K562 (cell line): ENCODE measurements around the gene CCDC78. TPM values are rescaled to one million over a fixed set of nuclear protein-coding genes. Genes with fewer than 3 reads are reported as not detected.

ENCODE experiments used
- ATF1 ChIP-seq, 2 experiments: fragments of 450-650 bp in 1 of 2; IDR thresholded peaks; 2 replicates each; pipeline ENCODE4 v1.6.1; 2016; ENCODE audit warnings: missing compliant biosample characterization in 1 of 2, missing genetic modification characterization in 1 of 2
- CBFA2T3 ChIP-seq: fragments of 450-650 bp; IDR thresholded peaks from 2 replicates; pipeline ENCODE4 v1.6.1; 2017
- CBX5 ChIP-seq: IDR thresholded peaks from 2 replicates; pipeline ENCODE4 v1.6.1; 2014; ENCODE audit warnings: low read depth, borderline replicate concordance
- E2F3 ChIP-seq: fragments of 250-450 bp; sonication (Bioruptor Pico); IDR thresholded peaks from 2 replicates; pipeline ENCODE4 v1.4.0; 2020; ENCODE audit warnings: mild to moderate bottlenecking
- HMG20B ChIP-seq: fragments of 250-450 bp; sonication (Bioruptor Pico); IDR thresholded peaks from 2 replicates; pipeline ENCODE4 v1.5.0; 2021; ENCODE audit warnings: mild to moderate bottlenecking
- HOMEZ ChIP-seq: fragments of 250-450 bp; sonication (Bioruptor Pico); IDR thresholded peaks from 2 replicates; pipeline ENCODE4 v1.4.0; 2020; ENCODE audit warnings: mild to moderate bottlenecking, moderate library complexity
- KDM1A ChIP-seq, 2 experiments: fragments of 450-650 bp; IDR thresholded peaks; 2 replicates each; pipeline ENCODE4 v1.6.1; 2016; ENCODE audit warnings: mild to moderate bottlenecking in 2 of 2
- MTA3 ChIP-seq: fragments of 450-650 bp; formaldehyde crosslinking; IDR thresholded peaks from 2 replicates; pipeline ENCODE4 v1.6.1; 2017; ENCODE audit warnings: mild to moderate bottlenecking, borderline replicate concordance
- NCOA2 ChIP-seq, 2 experiments: fragments of 450-650 bp; IDR thresholded peaks; 2 replicates each; pipeline ENCODE4 v1.6.1; 2018; ENCODE audit warnings: mild to moderate bottlenecking in 2 of 2, moderate library complexity in 1 of 2; ENCODE audit not compliant: partially characterized antibody in 2 of 2
- NR3C1 ChIP-seq: sonication (generic); formaldehyde crosslinking; IDR thresholded peaks from 2 replicates; pipeline ENCODE4 v1.8.1; 2022; ENCODE audit warnings: missing genetic modification reagents
- SRSF1 ChIP-seq: fragments of 200-400 bp; formaldehyde crosslinking; IDR thresholded peaks from 2 replicates; pipeline ENCODE4 v1.6.1; 2017; ENCODE audit warnings: mild to moderate bottlenecking, low read depth, low read length, moderate library complexity
- TBL1XR1 ChIP-seq, 2 experiments: IDR thresholded peaks; 2 replicates each; pipeline ENCODE4 v1.6.1; 2012; ENCODE audit warnings: improper control_type of control experiment in 2 of 2, low read length in 2 of 2, mild to moderate bottlenecking in 1 of 2
- ZBTB40 ChIP-seq, 2 experiments: fragments of 450-650 bp in 1 of 2; sonication (generic) in 1 of 2; formaldehyde crosslinking in 1 of 2; IDR thresholded peaks; 2 replicates each; pipeline versions ENCODE4 v1.7.1 to v1.9.0; 2016 to 2022; ENCODE audit warnings: inconsistent platforms in 1 of 2, mild to moderate bottlenecking in 1 of 2, missing genetic modification reagents in 1 of 2
- ZBTB8A ChIP-seq: fragments of 450-650 bp; IDR thresholded peaks from 2 replicates; pipeline ENCODE4 v1.6.1; 2018; ENCODE audit warnings: mild to moderate bottlenecking, moderate library complexity; ENCODE audit not compliant: partially characterized antibody
- ZEB2 ChIP-seq: fragments of 450-650 bp; IDR thresholded peaks from 2 replicates; pipeline ENCODE4 v1.6.1; 2016
- ZNF12 ChIP-seq: sonication (generic); formaldehyde crosslinking; IDR thresholded peaks from 2 replicates; pipeline ENCODE4 v1.4.0; 2020; ENCODE audit warnings: mild to moderate bottlenecking, missing genetic modification reagents
- ZNF583 ChIP-seq: fragments of 250-450 bp; sonication (Bioruptor Pico); IDR thresholded peaks from 2 replicates; pipeline ENCODE4 v1.4.0; 2020
- polyA plus RNA-seq, 8 experiments: library from polyadenylated mRNA; depleted of rRNA in 4 of 8; stranded (reverse) in 5 of 8; unstranded in 3 of 8; fragments of >200 nt; fragmentation: Nextera tagmentation in 2 of 8; fragmentation: Illumina TruSeq in 1 of 8; extraction: Ambion mirVana in 2 of 8; extraction: Trizol in 1 of 8; gene quantifications; 2 replicates each; pipeline versions ENCODE4 v1.2.1 to v1.2.3, GENCODE V29; 2011 to 2014; ENCODE audit warnings: inconsistent platforms in 1 of 8, missing spikeins in 1 of 8
- total RNA-seq, 7 experiments: library from RNA; depleted of rRNA in 6 of 7; stranded (reverse); fragments of >200 nt in 6 of 7; fragmentation: Illumina TruSeq in 2 of 7; extraction: Trizol in 2 of 7; gene quantifications; 2 replicates each; pipeline versions ENCODE4 v1.2.1 to v1.2.3, GENCODE V29; 2011 to 2021; ENCODE audit warnings: low replicate concordance in 1 of 7

Gene CCDC78
- total and polyA plus RNA-seq, 9 of the 15 experiments (the other 6 are each of a cell fraction or from before 2014, with no cell fraction given): 0.24 to 17.7 (median 2.9) TPM

GRCh38 chr16:678858-679813 lies 47.1 kb downstream of the CCDC78 start (continued):
- TF ChIP-seq TBL1XR1 (IDR thresholded peaks at IDR 0.05; ENCODE audit: low read length in 2 of 2) (no peak), HOMEZ (CRISPR knock-in tag) (no peak), NR3C1 (CRISPR knock-in tag) (no peak), HMG20B (CRISPR knock-in tag) (no peak), ATF1 (CRISPR knock-in tag; IDR thresholded peaks at IDR 0.05) (no peak), ATF1 (tag; IDR thresholded peaks at IDR 0.05) (no peak), SRSF1 (no peak), CBX5 (no peak), E2F3 (CRISPR knock-in tag) (no peak), CBFA2T3 (no peak), ZBTB40 (IDR thresholded peaks at IDR 0.05) (no peak), ZBTB40 (CRISPR knock-in tag; IDR thresholded peaks at IDR 0.05) (no peak), KDM1A (IDR thresholded peaks at IDR 0.05) (no peak), ZEB2 (no peak), ZNF583 (CRISPR knock-in tag) (no peak), MTA3 (peak; percentile 14; the same call in 1 of the 2 replicates), NCOA2 (IDR thresholded peaks at IDR 0.05; ENCODE audit: partially characterized antibody in 2 of 2) (no peak), ZNF12 (CRISPR knock-in tag) (no peak), ZBTB8A (no peak)
